RWPE1 (cell line): Measurements from ENCODE around the gene PNMA8A.

Source experiments
- CTCF ChIA-PET: fragments of 350-600 bp; sonication (Branson Sonifier 250); formaldehyde crosslinking; extraction: SDS; loops from one replicate; lab custom pipeline; 2021; lab: Yijun Ruan, JAX
- POLR2A ChIA-PET: fragments of 400-600 bp; formaldehyde crosslinking; extraction: SDS; loops from one replicate; lab custom pipeline; 2020; ENCODE audit warnings: antibody characterized with exemption; ENCODE audit not compliant: low non-redundant PET; lab: Yijun Ruan, JAX
- DNase-seq: peaks from one replicate; pipeline ENCODE4 v3.0.0; 2012; ENCODE audit warnings: low spot score
- H3K27ac ChIP-seq: fragments of 450-650 bp; 2 replicates; pipeline ENCODE4 v1.5.1; 2017
- TF ChIP-seq, protein P1 (sequence below): fragments of 450-650 bp; conservative IDR thresholded peaks from 2 replicates; pipeline ENCODE4 v1.5.1; 2017; ENCODE audit warnings: low read depth, mild to moderate bottlenecking

Gene PNMA8A

GRCh38 chr19:46454244-46454643 is 17.1 kb downstream of the PNMA8A start:
- TF ChIP-seq, protein P1, sequence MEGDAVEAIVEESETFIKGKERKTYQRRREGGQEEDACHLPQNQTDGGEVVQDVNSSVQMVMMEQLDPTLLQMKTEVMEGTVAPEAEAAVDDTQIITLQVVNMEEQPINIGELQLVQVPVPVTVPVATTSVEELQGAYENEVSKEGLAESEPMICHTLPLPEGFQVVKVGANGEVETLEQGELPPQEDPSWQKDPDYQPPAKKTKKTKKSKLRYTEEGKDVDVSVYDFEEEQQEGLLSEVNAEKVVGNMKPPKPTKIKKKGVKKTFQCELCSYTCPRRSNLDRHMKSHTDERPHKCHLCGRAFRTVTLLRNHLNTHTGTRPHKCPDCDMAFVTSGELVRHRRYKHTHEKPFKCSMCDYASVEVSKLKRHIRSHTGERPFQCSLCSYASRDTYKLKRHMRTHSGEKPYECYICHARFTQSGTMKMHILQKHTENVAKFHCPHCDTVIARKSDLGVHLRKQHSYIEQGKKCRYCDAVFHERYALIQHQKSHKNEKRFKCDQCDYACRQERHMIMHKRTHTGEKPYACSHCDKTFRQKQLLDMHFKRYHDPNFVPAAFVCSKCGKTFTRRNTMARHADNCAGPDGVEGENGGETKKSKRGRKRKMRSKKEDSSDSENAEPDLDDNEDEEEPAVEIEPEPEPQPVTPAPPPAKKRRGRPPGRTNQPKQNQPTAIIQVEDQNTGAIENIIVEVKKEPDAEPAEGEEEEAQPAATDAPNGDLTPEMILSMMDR = no peak
- DNase-seq = no peak
- POLR2A ChIA-PET = no interaction called here
- H3K27ac ChIP-seq = peak overlapping the region; percentile 65
- CTCF ChIA-PET = interaction anchor here (0.6 kb wide), 1 partner anchor 29 kb away, joined by 3 read pairs; no protein-coding TSS in a partner anchor

DNA sequence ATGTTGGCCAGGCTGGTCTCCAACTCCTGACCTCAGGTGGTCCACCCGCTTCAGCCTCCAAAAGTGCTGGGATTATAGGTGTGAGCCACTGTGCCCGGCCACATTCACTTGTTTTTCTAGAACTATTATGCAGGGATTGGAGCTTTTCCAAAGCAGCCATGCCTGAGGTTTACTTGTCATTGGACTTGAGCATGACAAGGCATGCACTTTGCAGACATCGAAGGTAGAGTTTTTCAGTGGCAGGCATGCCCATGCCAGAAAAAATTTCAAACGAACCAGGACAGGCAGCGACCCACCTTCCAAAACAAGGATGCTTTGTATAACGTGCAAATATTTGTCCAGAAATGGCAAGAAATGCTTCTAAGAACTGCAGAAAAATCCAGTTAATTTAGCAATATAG is 17.7 kb downstream of the PNMA8A start:
- no peak for DNase-seq
- POLR2A ChIA-PET = no interaction called here
- peak overlapping the region; percentile 81 for H3K27ac ChIP-seq
- CTCF ChIA-PET = interaction anchor here (0.7 kb wide), 1 partner anchor 76 kb away, joined by 4 read pairs; no protein-coding TSS in a partner anchor
- TF ChIP-seq, protein P1 = no peak

DNA sequence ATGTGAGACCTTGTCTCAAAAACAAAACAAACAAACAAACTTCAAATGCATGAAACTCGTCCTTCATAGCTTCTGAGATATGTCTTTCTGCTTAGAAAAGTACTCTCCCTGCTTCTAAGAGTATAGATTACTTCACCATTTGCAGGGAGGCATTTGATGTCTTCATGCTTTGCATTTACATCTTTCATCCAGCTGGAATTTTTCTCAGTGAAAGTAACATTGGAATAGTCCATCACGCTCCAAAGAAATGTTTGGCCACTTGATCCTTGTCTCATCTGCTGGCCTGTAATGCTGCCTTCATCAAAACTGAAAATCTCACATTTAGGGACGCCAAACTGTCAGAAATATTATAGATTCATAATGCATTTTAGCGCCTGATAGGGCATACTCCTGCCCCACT is 19.2 kb downstream of the PNMA8A start:
- TF ChIP-seq, protein P1 = no peak
- no peak for DNase-seq
- CTCF ChIA-PET = no interaction called here
- H3K27ac ChIP-seq = peak overlapping the region; percentile 81
- POLR2A ChIA-PET = no interaction called here

GRCh38 chr19:46451352-46451751 is 20.0 kb downstream of the PNMA8A start:
- ChIA-PET POLR2A (no interaction called here), CTCF (interaction anchor here (0.7 kb wide), 1 partner anchor 120 kb away, joined by 3 read pairs; no protein-coding TSS in a partner anchor)
- DNase-seq = peak; percentile 78
- peak overlapping the region; percentile 81 for H3K27ac ChIP-seq
- TF ChIP-seq, protein P1 = no peak

DNA sequence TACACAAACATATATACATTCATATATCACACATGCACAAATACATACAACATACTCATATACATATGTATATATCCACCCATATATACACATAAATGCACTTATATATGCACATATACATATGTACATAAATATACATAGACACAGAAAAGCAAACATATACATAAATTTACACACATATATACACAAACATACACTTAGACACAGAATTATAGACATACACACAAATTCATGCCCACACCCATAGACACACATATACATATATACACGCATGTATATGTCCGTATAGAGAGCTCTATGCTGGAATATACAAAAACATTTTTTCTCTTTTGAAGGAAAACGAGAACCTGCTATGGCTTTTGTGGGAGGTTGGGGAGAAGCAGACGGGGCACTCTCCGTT is 20.6 kb downstream of the PNMA8A start:
- POLR2A ChIA-PET = no interaction called here
- no peak for DNase-seq
- TF ChIP-seq, protein P1 = no peak
- H3K27ac ChIP-seq = peak overlapping the region; percentile 81; the same call in 1 of the 2 replicates
- CTCF ChIA-PET = interaction anchor here (0.7 kb wide), 1 partner anchor 121 kb away, joined by 3 read pairs; no protein-coding TSS in a partner anchor

DNA sequence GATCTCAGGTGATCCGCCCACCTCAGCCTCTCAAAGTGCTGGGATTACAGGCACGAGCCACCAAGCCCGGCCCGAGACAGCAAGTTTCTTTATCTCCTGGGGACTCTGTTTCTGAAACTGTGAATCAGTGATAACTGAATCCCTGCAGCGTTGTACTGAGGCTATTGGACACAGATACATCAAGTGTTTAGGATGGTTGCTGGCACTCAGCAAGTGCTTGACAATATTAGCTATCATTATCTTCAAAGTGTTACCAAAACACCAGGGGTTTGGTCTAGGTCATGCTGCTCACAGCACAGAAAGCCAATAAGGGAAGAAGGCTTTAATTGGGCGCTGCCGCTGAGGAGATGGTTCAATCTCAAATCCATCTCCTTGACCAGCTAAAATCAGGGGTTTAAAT is 22.1 kb downstream of the PNMA8A start:
- CTCF ChIA-PET = interaction anchor here (0.6 kb wide), 1 partner anchor 34 kb away, joined by 4 read pairs; no protein-coding TSS in a partner anchor
- H3K27ac ChIP-seq = no peak overlapping the region; the same call in 1 of the 2 replicates
- TF ChIP-seq, protein P1 = no peak
- POLR2A ChIA-PET = no interaction called here
- no peak for DNase-seq
